NOMO-1 treated with DMSO at 0.1 percent for 48 hours (cell line): ENCODE data around the gene SRCIN1.

Experiments
- DNase-seq: peaks from one replicate; lab custom pipeline; 2025; ENCODE audit not compliant: unreplicated experiment; lab: John Stamatoyannopoulos, UW

SRCIN1 gene

GRCh38 chr17:38600416-38600815, 5.3 kb downstream of the SRCIN1 start:
- no peak for DNase-seq

DNA sequence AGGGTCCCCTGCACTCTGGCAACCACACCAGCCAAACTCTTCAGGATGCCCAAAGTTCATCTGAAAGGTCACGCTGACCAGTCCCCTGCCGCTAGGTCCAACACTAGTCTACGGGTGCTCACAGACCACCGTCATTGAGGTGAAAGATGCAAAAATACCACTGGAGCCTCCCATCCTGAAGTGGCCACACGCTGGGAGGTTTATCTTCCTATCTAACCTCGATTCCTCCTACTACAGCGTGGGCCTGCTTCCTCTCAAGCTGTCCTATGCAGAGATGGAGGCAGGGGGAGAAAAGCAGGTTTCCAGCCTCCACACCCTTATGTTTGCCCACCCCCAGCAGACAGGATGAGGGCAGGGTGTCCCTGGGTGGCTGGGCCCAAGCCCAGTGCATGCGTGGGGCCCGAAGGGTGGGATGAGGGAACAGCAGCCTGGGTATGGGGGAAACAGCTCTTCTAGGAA, 6.3 kb downstream of the SRCIN1 start:
- no peak for DNase-seq

DNA sequence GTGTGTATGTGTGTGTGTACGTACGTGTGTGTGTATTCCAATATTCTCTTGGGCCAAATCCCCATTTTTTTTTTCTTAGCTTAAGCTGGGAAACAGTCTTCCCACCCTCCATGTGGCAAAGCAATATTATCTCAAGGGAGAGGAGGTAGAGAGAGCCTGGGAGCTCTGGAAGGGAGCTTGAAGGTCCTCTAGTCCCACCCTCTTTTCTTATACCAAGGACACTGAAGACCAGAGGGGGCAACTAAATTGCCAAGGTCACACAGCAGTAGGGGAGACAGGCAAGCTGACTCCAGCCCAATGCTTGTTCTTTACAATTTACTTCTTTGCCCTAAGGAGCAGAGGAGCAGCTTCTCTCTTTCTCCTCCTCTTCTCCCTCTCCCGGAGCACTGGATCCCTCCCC, 6.8 kb downstream of the SRCIN1 start:
- no peak for DNase-seq

- no peak for DNase-seq
Measured at GRCh38 chr17:38598536-38598935, 7.2 kb downstream of the SRCIN1 start.

- DNase-seq: no peak
Measured at GRCh38 chr17:38597375-38597774, 8.4 kb downstream of the SRCIN1 start.

GRCh38 chr17:38596651-38597050, 9.1 kb downstream of the SRCIN1 start:
- no peak for DNase-seq

- no peak for DNase-seq
Measured at GRCh38 chr17:38595892-38596291, 9.9 kb downstream of the SRCIN1 start.

DNA sequence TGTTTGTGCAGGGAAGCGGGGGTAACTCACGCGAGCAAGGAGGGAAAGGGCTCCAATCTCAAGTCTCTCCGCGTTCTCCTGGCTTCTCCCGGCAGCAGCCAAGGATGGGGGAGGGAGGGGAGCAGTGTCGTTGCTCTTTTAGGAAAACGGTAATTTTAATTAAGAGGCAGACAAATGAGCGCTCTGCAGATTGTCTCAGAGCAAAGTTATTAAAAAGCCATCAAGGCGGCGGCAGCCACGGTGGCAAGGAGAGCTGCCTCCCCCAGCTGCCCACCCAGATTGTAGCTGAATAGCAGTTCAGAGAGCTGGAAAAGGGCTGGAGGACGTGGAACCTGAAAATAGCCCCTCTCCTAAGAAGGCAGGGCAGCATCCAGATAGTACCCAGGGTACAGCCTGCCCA, 11.6 kb downstream of the SRCIN1 start:
- no peak for DNase-seq

- no peak for DNase-seq
Measured at GRCh38 chr17:38592487-38592886, 13.3 kb downstream of the SRCIN1 start.

DNA sequence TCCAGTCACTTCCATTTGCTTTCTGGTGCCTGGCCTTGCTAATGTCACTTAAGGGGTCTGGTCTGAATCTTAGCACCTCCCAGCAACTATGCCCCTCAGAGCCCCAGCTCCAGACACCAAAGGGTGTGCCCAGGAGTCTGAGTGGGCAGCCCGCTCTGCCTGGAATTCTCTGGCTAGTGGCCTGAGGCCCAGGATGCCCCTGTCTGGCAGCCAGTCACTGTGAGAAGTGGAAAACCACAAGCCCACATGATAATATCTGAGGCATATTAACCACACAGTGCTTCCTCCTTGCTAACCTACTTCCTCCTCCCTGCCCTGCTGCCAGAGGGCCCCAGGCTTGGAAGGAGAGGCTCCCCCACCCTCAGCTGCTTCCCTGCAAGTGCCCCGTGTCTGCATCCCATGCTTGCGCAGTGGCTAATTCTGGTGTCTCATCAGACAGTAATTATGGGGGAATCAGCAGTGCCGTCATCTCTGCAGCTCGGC, 14.0 kb downstream of the SRCIN1 start:
- peak; percentile 88 for DNase-seq

DNA sequence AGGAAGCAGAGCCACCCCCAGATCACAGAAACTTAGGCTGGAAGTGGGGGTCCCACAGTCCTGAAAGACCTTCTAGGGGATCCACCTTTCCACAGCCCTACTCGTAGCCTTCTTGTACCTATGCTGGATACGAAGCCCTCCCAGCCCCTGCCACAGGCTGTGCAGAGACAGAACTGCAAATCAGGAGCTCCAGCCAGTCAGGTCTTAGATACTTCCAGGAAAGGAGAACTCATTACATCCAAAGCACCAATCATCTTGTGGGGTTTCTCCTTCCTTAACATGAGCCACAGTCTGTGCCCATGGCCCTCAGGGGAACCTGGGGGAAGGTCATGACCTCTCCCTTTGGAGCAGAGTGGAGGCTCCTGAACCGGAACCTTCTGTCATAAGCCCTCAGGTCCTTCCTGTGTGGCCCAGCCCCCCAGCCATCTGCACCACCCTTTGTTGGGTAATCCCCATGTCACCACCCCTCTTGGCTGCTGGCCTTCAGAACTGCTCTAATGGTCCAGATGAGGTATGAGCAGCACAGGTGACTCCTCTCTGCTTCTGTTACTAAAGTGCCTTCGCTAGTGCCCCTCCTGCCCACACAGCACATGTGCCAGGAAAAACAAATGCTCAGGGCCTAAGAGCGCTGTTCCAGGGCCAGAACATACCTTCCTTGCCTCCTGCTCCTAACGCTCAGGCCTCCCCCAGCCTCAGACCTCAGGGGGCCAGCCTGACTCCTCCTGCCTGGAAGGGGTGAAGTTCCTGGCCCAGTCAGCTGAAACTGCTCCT, 14.6 kb downstream of the SRCIN1 start:
- peak; percentile 63 for DNase-seq

GRCh38 chr17:38589462-38590114, 16.2 kb downstream of the SRCIN1 start:
- DNase-seq: no peak

- no peak for DNase-seq
Measured at GRCh38 chr17:38588788-38589174, 17.0 kb downstream of the SRCIN1 start.

GRCh38 chr17:38587947-38588787, 17.6 kb downstream of the SRCIN1 start:
- peak; percentile 15 for DNase-seq

DNA sequence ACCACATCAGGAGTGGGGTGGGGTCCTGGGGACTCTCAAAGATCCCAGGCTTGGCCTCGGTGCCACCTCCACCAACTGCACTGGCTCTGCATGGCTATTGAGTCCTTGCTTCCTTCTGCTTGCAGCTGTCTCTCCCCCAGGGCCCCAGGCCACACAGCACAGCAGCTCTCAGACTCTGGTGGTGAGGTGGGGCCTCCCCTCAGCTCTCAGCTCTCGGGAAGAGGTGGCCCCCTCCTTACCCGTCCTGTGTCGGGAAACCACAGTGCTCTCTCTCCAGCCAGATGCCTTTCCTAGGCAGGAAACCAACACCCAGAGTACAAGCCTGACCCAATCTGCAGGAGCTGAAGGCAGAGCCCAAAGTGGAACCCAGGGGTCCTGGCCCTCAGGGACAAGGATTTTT, 18.5 kb downstream of the SRCIN1 start:
- no peak for DNase-seq

DNA sequence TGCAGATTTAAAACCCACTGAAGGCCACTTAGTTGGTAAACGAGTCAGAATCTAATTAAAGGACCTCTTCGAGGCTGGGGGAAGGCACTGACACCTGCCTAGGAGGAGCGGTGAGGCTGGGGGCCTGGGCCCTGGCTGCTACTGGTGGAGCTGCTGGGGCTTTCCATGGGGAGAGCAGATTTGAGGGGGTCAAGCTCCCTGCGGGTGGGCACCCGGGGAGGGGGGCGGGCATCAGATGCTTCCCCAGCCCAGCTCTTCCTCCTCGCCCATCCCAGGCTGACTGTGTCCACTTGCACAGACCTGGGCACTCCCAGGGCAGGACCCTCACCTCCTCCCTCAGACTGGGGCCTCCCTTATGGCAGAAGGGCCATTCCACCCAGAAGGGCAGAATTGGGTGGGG, 19.0 kb downstream of the SRCIN1 start:
- no peak for DNase-seq

DNA sequence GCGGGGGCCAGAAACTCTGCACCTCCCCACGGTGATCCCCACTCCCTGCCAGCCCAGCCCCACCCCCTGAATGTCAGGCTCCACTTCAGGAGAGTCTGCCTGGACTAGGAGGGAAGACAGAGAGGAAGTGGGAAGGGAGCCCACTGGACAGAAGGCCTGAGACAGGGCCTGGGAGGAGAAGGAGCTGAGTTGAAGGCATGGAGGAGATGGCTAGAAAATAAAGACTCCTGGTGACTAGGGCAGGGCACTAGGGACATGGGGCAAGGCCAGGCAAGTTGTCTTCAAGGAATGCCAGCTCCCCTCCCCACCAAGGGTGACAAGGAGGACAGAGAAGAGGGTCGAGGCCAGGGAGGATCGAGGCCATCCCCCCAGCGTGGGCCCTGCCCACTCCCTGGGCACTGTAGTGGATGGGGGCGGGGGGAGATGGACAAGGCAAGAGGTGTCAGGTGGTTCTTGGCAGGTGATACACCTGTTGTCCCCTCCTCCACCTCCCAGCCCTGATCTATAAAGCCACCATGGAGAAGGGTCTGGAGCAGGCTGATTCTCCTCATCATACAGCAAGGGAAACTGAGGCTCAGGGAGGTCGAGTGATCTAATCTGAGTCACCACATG, 19.7 kb downstream of the SRCIN1 start:
- DNase-seq: no peak

GRCh38 chr17:38585056-38585917, 20.5 kb downstream of the SRCIN1 start:
- DNase-seq: no peak

DNA sequence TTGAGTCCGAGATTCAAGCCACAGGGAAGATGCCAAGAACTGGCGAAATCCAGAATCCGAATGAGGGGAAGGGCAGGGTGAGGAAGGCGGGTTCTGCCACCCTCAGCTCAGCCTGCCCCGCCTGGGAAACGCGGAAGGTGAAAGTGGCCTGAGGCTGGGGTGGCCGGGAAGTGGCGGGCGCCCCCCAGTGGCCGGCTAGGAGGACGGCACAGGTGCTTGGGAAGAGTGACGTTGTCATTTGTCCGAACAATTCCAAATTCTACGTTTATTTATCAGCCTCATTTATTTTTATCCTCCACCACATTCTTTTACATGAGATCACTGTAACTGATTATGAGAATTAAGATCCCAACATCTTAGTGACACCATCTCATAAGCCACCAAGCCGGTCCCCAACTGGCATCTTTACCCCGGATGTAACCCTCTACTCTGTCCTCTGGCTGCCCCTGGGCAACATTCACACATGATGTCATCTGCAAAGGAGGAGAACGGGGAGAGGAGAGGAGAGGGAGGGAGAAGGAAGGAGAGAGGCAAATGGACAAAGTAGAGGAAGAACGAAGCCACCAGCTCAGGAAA, 21.3 kb downstream of the SRCIN1 start:
- DNase-seq: peak; percentile 50

GRCh38 chr17:38583828-38584349, 21.9 kb downstream of the SRCIN1 start:
- DNase-seq: no peak
